ENCODE results near the gene HSPBAP1.

DNA sequence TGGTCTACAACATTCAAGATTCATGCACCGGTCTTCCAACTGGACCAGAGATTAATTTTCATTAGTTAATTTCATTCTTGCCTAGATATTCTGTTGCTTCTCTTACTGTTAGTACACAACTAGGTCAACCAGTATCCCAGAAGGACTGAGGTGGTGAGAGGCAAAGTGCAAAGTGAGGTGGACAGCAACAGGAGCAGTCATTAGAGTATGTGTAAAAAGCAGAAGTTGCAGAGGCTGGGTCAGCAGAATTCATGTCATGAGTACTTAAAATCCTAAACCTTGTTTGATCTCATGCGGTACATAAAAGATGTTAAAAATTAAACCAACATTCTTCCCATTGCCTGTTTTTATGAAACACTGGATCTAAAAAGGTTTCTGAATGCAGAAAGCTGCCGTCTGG lies 66.3 kb downstream of the HSPBAP1 start:
- TF ChIP-seq, protein P1, sequence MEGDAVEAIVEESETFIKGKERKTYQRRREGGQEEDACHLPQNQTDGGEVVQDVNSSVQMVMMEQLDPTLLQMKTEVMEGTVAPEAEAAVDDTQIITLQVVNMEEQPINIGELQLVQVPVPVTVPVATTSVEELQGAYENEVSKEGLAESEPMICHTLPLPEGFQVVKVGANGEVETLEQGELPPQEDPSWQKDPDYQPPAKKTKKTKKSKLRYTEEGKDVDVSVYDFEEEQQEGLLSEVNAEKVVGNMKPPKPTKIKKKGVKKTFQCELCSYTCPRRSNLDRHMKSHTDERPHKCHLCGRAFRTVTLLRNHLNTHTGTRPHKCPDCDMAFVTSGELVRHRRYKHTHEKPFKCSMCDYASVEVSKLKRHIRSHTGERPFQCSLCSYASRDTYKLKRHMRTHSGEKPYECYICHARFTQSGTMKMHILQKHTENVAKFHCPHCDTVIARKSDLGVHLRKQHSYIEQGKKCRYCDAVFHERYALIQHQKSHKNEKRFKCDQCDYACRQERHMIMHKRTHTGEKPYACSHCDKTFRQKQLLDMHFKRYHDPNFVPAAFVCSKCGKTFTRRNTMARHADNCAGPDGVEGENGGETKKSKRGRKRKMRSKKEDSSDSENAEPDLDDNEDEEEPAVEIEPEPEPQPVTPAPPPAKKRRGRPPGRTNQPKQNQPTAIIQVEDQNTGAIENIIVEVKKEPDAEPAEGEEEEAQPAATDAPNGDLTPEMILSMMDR (IDR thresholded peaks at IDR 0.05; ENCODE audit: low read depth, low read length) = no peak
- no peak for TF ChIP-seq EZH2phosphoT487 (IDR thresholded peaks at IDR 0.05; ENCODE audit: low read depth)

Measured in OCI-LY3 (cell line).